GM23338 (cell line): ENCODE data around the gene ADIPOR2. TPM values are rescaled to one million over a fixed set of nuclear protein-coding genes. Genes with fewer than 3 reads are reported as not detected.

Source experiments
- ATAC-seq: fragments of 200-7000 bp; cut with Tn5 transposase; 3 replicates; pipeline ENCODE4 v1.9.1; 2020
- DNase-seq: peaks from one replicate; pipeline ENCODE4 v3.0.0-alpha.2; 2015; ENCODE audit warnings: low spot score
- H2AFZ ChIP-seq: fragments of 200-600 bp; sonication (generic); 2 replicates; pipeline ENCODE4 v1.8.0; 2016; ENCODE audit warnings: antibody characterized with exemption, mild to moderate bottlenecking, moderate library complexity
- H3F3A ChIP-seq: fragments of 200-600 bp; sonication (generic); replicated peaks from 2 replicates; pipeline ENCODE4 v1.8.0; 2017; ENCODE audit warnings: antibody characterized with exemption, mixed run types, low read depth
- H3K27ac ChIP-seq: fragments of 200-600 bp; sonication (generic); 2 replicates; pipeline ENCODE4 v1.6.1; 2016; ENCODE audit warnings: low read depth
- H3K27me3 ChIP-seq: fragments of 200-600 bp; sonication (generic); 2 replicates; pipeline ENCODE4 v1.8.0; 2016; ENCODE audit warnings: mild to moderate bottlenecking, mixed run types, moderate library complexity; ENCODE audit not compliant: insufficient read depth
- H3K36me3 ChIP-seq: fragments of 200-600 bp; sonication (generic); 2 replicates; pipeline ENCODE4 v1.8.0; 2016; ENCODE audit warnings: mild to moderate bottlenecking; ENCODE audit not compliant: insufficient read depth
- H3K4me1 ChIP-seq: fragments of 200-600 bp; sonication (generic); 2 replicates; pipeline ENCODE4 v1.8.0; 2016; ENCODE audit warnings: mild to moderate bottlenecking, moderate library complexity; ENCODE audit not compliant: insufficient read depth
- H3K4me2 ChIP-seq: fragments of 200-600 bp; sonication (generic); 2 replicates; pipeline ENCODE4 v1.7.1; 2017; ENCODE audit warnings: mixed run types
- H3K4me3 ChIP-seq: fragments of 200-600 bp; sonication (generic); 2 replicates; pipeline ENCODE4 v1.6.1; 2016; ENCODE audit warnings: mixed run types
- H3K79me2 ChIP-seq: fragments of 200-600 bp; sonication (generic); replicated peaks from 2 replicates; pipeline ENCODE4 v1.8.0; 2017; ENCODE audit warnings: mild to moderate bottlenecking; ENCODE audit not compliant: insufficient read depth
- H3K9me2 ChIP-seq: fragments of 200-600 bp; sonication (generic); 2 replicates; pipeline ENCODE4 v1.8.0; 2017; ENCODE audit not compliant: insufficient read depth
- H4K20me1 ChIP-seq: fragments of 200-600 bp; sonication (generic); replicated peaks from 2 replicates; pipeline ENCODE4 v1.8.0; 2017; ENCODE audit warnings: mild to moderate bottlenecking; ENCODE audit not compliant: insufficient read depth
- H3K27ac Mint-ChIP-seq: 2 replicates; pipeline ENCODE4 v1.8.0; 2020; ENCODE audit warnings: inconsistent platforms, mild to moderate bottlenecking, moderate library complexity, mixed read lengths
- H3K27me3 Mint-ChIP-seq: 3 replicates; pipeline ENCODE4 v1.8.0; 2022; ENCODE audit warnings: low read depth, mild to moderate bottlenecking, moderate library complexity, mixed read lengths, inconsistent platforms; ENCODE audit not compliant: insufficient read depth, poor library complexity
- H3K36me3 Mint-ChIP-seq: 3 replicates; pipeline ENCODE4 v1.8.0; 2021; ENCODE audit warnings: low read depth, mild to moderate bottlenecking, inconsistent platforms, moderate library complexity, mixed read lengths
- H3K4me1 Mint-ChIP-seq: 3 replicates; pipeline ENCODE4 v1.8.0; 2020; ENCODE audit warnings: mild to moderate bottlenecking, inconsistent platforms, mixed read lengths
- H3K4me3 Mint-ChIP-seq: 3 replicates; pipeline ENCODE4 v1.8.0; 2021; ENCODE audit warnings: moderate library complexity, mild to moderate bottlenecking, inconsistent platforms, mixed read lengths
- H3K9me3 Mint-ChIP-seq: 3 replicates; pipeline ENCODE4 v1.8.0; 2020; ENCODE audit warnings: moderate library complexity, mild to moderate bottlenecking, inconsistent platforms, mixed read lengths
- ETS1 ChIP-seq: IDR thresholded peaks from 2 replicates; pipeline ENCODE4 v1.6.1; 2016; ENCODE audit warnings: antibody characterized with exemption
- EZH2 ChIP-seq: fragments of 200-600 bp; sonication (generic); IDR thresholded peaks from one replicate; pipeline ENCODE4 v1.8.0; 2017; ENCODE audit warnings: antibody characterized with exemption, mild to moderate bottlenecking, low read depth; ENCODE audit not compliant: unreplicated experiment
- JUNB ChIP-seq: IDR thresholded peaks from one replicate; pipeline ENCODE4 v1.6.1; 2016; ENCODE audit warnings: antibody characterized with exemption; ENCODE audit not compliant: unreplicated experiment
- NANOG ChIP-seq: IDR thresholded peaks from 2 replicates; pipeline ENCODE4 v1.6.1; 2016; ENCODE audit warnings: antibody characterized with exemption, borderline replicate concordance
- POLR2AphosphoS5 ChIP-seq: IDR thresholded peaks from 2 replicates; pipeline ENCODE4 v1.6.1; 2016; ENCODE audit warnings: antibody characterized with exemption, low read depth
- STAT1 ChIP-seq: IDR thresholded peaks from one replicate; pipeline ENCODE4 v1.6.1; 2016; ENCODE audit warnings: antibody characterized with exemption; ENCODE audit not compliant: unreplicated experiment
- polyA plus RNA-seq: library from polyadenylated mRNA; unstranded; fragments of >200 nt; fragmentation: Nextera tagmentation; extraction: Ambion mirVana; gene quantifications from 2 replicates; pipeline ENCODE4 v1.2.1, GENCODE V29; 2016
- total RNA-seq: library from RNA; depleted of rRNA; stranded (reverse); fragments of >200 nt; shearing (Covaris generic); gene quantifications from 2 replicates; pipeline ENCODE4 v1.2.3, GENCODE V29; 2014

ADIPOR2 gene
- total and polyA plus RNA-seq, 2 experiments from 2014 or later = 11.7 to 36.2 TPM

- no peak overlapping the region for H3K27ac ChIP-seq
- no peaks in the 10 kb centered on the region for H3K9me2 ChIP-seq
- no peaks in the 10 kb centered on the region for H3F3A ChIP-seq
- H3K36me3 Mint-ChIP-seq = no peaks in the 10 kb centered on the region; the same call in 2 of the 3 replicates
- peak overlapping the region; percentile 67 for H3K4me3 ChIP-seq
- TF ChIP-seq STAT1 (no peak), EZH2 (peak; percentile 27)
- peak overlapping the region; percentile 74; the same call in 2 of the 3 replicates for H3K4me3 Mint-ChIP-seq
- H3K79me2 ChIP-seq = no peaks in the 10 kb centered on the region
- peak overlapping the region; percentile 83 for H3K4me2 ChIP-seq
- peak; percentile 51 for DNase-seq
- ATAC-seq = peak; percentile 7
- no peaks in the 10 kb centered on the region; the same call in 2 of the 3 replicates for H3K9me3 Mint-ChIP-seq
- H3K27ac Mint-ChIP-seq = no peak overlapping the region
- H3K27me3 ChIP-seq = peaks cover 5% of the 10 kb centered on the region
- peaks cover 11% of the 10 kb centered on the region; the same call in 1 of the 2 replicates for H3K4me1 ChIP-seq
- no peaks in the 10 kb centered on the region for H3K36me3 ChIP-seq
- H3K4me1 Mint-ChIP-seq = peaks cover 33% of the 10 kb centered on the region
- H4K20me1 ChIP-seq = no peaks in the 10 kb centered on the region
- H3K27me3 Mint-ChIP-seq = peaks cover 14% of the 10 kb centered on the region
- peak overlapping the region; percentile 93 for H2AFZ ChIP-seq
Observed at GRCh38 chr12:1796515-1797010, 105.7 kb downstream of the ADIPOR2 start.

GRCh38 chr12:1797011-1797901 lies 106.4 kb downstream of the ADIPOR2 start:
- no peaks in the 10 kb centered on the region for H3K36me3 ChIP-seq
- Mint-ChIP-seq H3K4me1 (peaks cover 27% of the 10 kb centered on the region), H3K9me3 (no peaks in the 10 kb centered on the region; the same call in 2 of the 3 replicates), H3K27me3 (peaks cover 17% of the 10 kb centered on the region), H3K36me3 (no peaks in the 10 kb centered on the region; the same call in 2 of the 3 replicates), H3K4me3 (peak overlapping the region; percentile 60; the same call in 2 of the 3 replicates), H3K27ac (no peak overlapping the region)
- peaks cover 11% of the 10 kb centered on the region; the same call in 1 of the 2 replicates for H3K4me1 ChIP-seq
- H4K20me1 ChIP-seq = no peaks in the 10 kb centered on the region
- peak overlapping the region; percentile 67 for H3K4me3 ChIP-seq
- ATAC-seq = peak; percentile 13
- no peaks in the 10 kb centered on the region for H3F3A ChIP-seq
- no peaks in the 10 kb centered on the region for H3K79me2 ChIP-seq
- peak overlapping the region; percentile 83 for H3K4me2 ChIP-seq
- H3K27me3 ChIP-seq = peaks cover 5% of the 10 kb centered on the region
- TF ChIP-seq NANOG (no peak), JUNB (no peak), POLR2AphosphoS5 (peak; percentile 38; the same call in 1 of the 2 replicates), ETS1 (no peak)
- H3K27ac ChIP-seq = no peak overlapping the region
- peak; percentile 42 for DNase-seq
- peak overlapping the region; percentile 93 for H2AFZ ChIP-seq
- H3K9me2 ChIP-seq = no peaks in the 10 kb centered on the region
